ENCODE results near the gene FBP2. TPM values are rescaled to one million over a fixed set of nuclear protein-coding genes. Genes with fewer than 3 reads are reported as not detected.
"Not testable (repeated sequence)": the region's sequence is repeated elsewhere in the genome, so short reads cannot be mapped to it uniquely, and the experiment has no call there.

Gene FBP2
- total RNA-seq, 1 donor from 2014 or later, result not detected

DNA sequence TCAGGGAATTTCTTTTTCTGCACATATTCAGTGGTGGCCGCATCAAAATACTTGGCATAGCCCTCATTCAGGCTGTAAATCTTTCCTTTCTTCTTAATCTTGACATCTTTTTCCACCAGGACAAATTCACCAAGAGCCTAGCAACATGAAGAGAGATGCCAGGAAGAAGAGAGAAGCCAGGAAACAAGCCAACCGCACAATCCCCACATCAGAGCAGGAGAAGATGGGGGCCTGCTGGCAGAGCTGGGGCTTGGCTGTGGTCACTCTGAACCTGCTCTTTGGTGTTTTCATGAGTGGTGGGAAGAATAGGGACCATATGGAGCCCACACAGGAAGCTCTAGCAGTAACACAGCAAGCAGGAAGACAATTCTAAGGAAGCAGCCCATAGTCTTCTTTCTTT, 26.4 kb downstream of the FBP2 start:
- no peak overlapping the region for H3K4me3 ChIP-seq (ENCODE audit: low read depth, low read length)
- DNase-seq (ENCODE audit: low read depth), result no peak
- TF ChIP-seq, protein P1, sequence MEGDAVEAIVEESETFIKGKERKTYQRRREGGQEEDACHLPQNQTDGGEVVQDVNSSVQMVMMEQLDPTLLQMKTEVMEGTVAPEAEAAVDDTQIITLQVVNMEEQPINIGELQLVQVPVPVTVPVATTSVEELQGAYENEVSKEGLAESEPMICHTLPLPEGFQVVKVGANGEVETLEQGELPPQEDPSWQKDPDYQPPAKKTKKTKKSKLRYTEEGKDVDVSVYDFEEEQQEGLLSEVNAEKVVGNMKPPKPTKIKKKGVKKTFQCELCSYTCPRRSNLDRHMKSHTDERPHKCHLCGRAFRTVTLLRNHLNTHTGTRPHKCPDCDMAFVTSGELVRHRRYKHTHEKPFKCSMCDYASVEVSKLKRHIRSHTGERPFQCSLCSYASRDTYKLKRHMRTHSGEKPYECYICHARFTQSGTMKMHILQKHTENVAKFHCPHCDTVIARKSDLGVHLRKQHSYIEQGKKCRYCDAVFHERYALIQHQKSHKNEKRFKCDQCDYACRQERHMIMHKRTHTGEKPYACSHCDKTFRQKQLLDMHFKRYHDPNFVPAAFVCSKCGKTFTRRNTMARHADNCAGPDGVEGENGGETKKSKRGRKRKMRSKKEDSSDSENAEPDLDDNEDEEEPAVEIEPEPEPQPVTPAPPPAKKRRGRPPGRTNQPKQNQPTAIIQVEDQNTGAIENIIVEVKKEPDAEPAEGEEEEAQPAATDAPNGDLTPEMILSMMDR (conservative IDR thresholded peaks at IDR 0.05; ENCODE audit: low read depth, low read length), result no peak

DNA sequence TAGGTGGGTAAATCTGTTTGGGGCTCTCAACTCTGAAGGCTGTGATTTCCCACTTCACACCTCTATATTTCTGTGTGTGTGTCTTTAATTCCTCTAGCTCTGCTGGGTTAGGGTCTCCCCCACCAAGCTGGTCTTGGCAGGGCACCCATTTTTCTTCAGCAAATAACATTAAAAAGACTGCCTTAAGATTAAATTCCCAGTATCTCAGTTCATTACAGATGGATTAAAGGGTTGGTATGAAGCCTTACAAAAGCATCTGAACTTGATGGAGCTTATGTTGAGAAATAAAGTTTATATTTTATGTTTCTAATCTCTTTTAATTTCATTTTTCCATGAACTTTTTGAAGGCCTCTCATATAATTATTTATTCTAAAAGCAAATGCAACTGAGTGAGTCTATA, 27.1 kb downstream of the FBP2 start:
- TF ChIP-seq, protein P1 (conservative IDR thresholded peaks at IDR 0.05; ENCODE audit: low read depth, low read length), result no peak
- DNase-seq (ENCODE audit: low read depth), result no peak

DNA sequence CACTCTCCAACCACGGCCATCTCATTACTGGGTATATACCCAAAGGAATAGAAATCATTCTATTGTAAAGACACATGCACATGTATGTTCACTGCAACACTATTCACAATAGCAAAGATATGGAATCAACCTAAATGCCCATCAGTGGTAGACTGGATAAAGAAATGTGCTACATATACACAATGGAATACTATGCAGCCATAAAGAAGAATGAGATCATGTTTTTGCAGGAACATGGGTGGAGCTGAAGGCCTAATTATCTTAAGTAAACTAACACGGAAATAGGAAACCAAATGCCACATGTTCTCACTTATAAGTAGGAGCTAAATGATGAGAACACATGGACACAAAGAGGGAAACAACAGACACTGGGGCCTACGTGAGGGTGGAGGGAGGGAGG, 29.3 kb downstream of the FBP2 start:
- not testable (repeated sequence) for DNase-seq (ENCODE audit: low read depth); H3K4me3 ChIP-seq (ENCODE audit: low read depth, low read length)

More for the DNA sequence above, 27.1 kb downstream of the FBP2 start:
- no peak overlapping the region for H3K4me3 ChIP-seq (ENCODE audit: low read depth, low read length)

DNA sequence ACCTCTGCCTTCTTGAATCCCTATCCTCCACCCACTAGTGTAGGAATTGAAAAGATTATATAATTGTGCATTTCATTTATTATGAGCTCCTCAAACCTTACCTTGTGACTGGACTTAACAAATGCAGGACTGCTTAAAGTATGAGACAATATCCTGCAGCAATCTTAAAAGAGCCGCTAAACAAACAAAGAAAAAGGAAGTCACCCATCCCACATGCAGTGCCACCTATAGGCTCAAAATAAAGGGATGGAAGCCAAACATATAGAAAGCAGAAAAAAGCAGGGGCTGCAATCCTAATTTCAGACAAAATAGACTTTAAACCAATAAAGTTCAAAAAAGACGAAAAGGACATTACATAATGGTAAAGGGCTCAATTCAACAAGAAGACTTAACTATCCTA, 30.1 kb downstream of the FBP2 start:
- TF ChIP-seq, protein P1 (conservative IDR thresholded peaks at IDR 0.05; ENCODE audit: low read depth, low read length), result no peak
- no peak overlapping the region for H3K4me3 ChIP-seq (ENCODE audit: low read depth, low read length)

DNA sequence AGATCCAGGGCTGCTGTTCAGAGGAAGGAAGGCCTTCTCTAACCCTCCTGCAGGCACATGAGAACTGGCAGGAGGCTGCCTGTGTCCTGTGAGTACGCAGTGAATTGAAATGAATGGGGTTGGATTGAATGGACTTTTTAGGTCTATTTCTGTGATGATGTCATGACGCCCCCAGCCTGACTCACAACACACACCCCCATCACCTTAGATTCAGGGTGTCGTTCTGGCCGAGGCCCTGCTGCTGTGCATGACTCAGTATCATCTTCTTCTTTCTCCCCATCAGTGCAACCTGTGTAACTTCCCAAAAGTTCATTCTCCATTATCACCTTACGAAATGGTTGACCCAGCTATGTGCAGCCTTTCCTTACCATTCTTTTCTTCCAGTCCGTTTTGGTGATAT, 33.4 kb downstream of the FBP2 start:
- TF ChIP-seq, protein P1 (conservative IDR thresholded peaks at IDR 0.05; ENCODE audit: low read depth, low read length), result no peak
- DNase-seq (ENCODE audit: low read depth), result no peak

More for the DNA sequence above, 30.1 kb downstream of the FBP2 start:
- DNase-seq (ENCODE audit: low read depth), result no peak

DNA sequence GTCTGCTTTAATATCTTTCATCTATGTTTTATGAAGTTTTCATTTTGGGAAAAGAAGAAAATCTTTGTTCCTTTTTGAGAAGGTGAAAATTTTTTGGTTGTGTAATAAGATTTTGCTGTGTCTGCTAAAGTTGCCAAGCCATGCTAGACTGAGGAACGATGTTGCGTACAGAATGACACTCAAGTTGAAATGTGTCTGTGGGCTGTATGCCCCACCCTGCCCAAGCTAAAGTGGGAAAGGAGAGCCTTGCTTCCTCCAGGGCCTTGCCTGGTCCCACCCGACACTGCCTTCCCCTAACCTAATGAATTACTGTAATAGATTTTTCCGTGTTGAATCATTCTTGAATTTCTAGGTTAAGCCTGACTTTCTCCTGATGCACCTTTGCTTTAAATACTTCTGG, 36.2 kb downstream of the FBP2 start:
- no peak for DNase-seq (ENCODE audit: low read depth)
- no peak overlapping the region for H3K4me3 ChIP-seq (ENCODE audit: low read depth, low read length)
- TF ChIP-seq, protein P1 (conservative IDR thresholded peaks at IDR 0.05; ENCODE audit: low read depth, low read length), result no peak

More for the DNA sequence above, 33.4 kb downstream of the FBP2 start:
- H3K4me3 ChIP-seq (ENCODE audit: low read depth, low read length), result no peak overlapping the region

DNA sequence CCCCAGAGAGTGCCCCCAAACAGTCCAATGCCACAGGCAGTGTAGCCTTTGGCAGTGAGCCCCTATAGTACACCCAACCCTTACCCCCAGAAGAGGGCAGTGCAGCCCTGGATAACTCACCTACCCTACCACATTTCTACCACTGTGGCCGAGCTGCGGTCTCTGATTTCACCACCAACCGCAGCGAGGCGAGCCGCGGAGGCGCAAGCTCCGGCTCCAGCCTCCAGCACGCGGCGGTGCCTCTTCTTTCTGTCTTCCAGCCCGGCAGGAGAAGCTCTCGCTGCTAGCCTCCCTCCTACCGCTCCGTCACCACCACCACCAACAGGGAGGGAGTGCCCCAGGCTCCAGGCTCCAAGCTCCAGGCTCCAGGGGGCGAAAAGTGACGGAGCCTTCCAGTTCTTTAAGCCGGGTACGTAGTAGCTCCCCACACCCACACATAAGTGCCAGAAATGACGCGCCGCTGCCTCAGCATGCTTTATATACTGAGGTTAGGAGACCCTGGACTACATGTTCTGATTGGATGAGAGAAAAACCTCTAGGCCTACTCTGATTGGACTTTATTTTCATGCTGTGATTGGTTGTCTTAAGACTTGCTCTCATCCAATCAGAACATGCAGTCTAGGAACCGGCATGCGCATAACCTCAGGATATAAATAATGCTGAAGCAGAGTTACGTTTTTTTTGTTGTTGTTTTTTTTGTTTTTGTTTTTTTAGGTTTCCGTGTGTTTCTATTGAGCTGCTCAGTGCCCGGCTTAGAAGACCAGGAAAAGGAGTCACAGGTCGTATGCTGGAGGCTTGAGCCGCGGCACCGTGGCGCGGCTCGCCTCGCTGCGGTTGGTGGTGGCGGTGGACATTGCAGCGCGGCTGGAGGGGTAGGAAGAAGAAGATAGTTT, 38.9 kb downstream of the FBP2 start, which contains the start of gene PCAT7:
Gene PCAT7, plus strand, starts transcription at position 645 of the 893 bp plus-strand sequence.
- DNase-seq (ENCODE audit: low read depth), result peak; percentile 50
- H3K4me3 ChIP-seq (ENCODE audit: low read depth, low read length), result peak within 1 kb of the TSS; percentile 71
- TF ChIP-seq, protein P1 (conservative IDR thresholded peaks at IDR 0.05; ENCODE audit: low read depth, low read length), result peak; percentile 62

Data from epithelial cell of proximal tubule (primary cell).